Calu3 (cell line): Measurements from ENCODE around the gene OTOF. TPM values are rescaled to one million over a fixed set of nuclear protein-coding genes. Genes with fewer than 3 reads are reported as not detected.

Experiments used
- BruUV-seq: library from RNA; stranded (reverse); fragments of 400-500 nt; replicated peaks from 2 replicates; lab custom pipeline; 2021; lab: Mats Ljungman, UMichigan
- CTCF ChIA-PET: fragments of 300-600 bp; sonication (Branson Sonifier 250); formaldehyde crosslinking; loops from one replicate; lab custom pipeline; 2022; ENCODE audit warnings: antibody characterized with exemption; lab: Charles Lee
- DNase-seq: peaks from one replicate; pipeline ENCODE4 v3.0.0; 2022
- H3K27ac Mint-ChIP-seq: one replicate; pipeline ENCODE4 v1.8.0; 2022; ENCODE audit warnings: mixed read lengths; ENCODE audit not compliant: unreplicated experiment
- H3K27me3 Mint-ChIP-seq: one replicate; pipeline ENCODE4 v1.8.0; 2022; ENCODE audit warnings: mixed read lengths; ENCODE audit not compliant: unreplicated experiment
- H3K36me3 Mint-ChIP-seq: one replicate; pipeline ENCODE4 v1.8.0; 2022; ENCODE audit warnings: mild to moderate bottlenecking, moderate library complexity, mixed read lengths; ENCODE audit not compliant: insufficient read depth, unreplicated experiment
- H3K4me1 Mint-ChIP-seq: one replicate; pipeline ENCODE4 v1.8.0; 2022; ENCODE audit warnings: mild to moderate bottlenecking, low read depth, mixed read lengths; ENCODE audit not compliant: unreplicated experiment
- H3K4me3 Mint-ChIP-seq: one replicate; pipeline ENCODE4 v1.8.0; 2022; ENCODE audit warnings: mild to moderate bottlenecking, low read depth, moderate library complexity, mixed read lengths; ENCODE audit not compliant: unreplicated experiment
- H3K9me3 Mint-ChIP-seq: one replicate; pipeline ENCODE4 v1.8.0; 2022; ENCODE audit warnings: low read depth, mixed read lengths; ENCODE audit not compliant: unreplicated experiment
- CTCF ChIP-seq: fragments of 200-600 bp; IDR thresholded peaks from one replicate; pipeline ENCODE4 v1.8.0; 2022; ENCODE audit warnings: antibody characterized with exemption; ENCODE audit not compliant: unreplicated experiment
- intact Hi-C: fragments of 100-400 bp; cut with micrococcal nuclease; formaldehyde crosslinking; loops from one replicate; pipeline ENCODE4 v1.10.0; 2022; ENCODE audit not compliant: unreplicated experiment
- total RNA-seq: library from RNA; stranded (reverse); gene quantifications from 2 replicates; pipeline ENCODE4 v1.2.3, GENCODE V29; 2022

The OTOF gene
- total RNA-seq, 1 experiment from 2014 or later: not detected

GRCh38 chr2:26492749-26493515 lies 15.0 kb upstream of the OTOF start:
- BruUV-seq: no TSS peak
- no peaks in the 10 kb centered on the region for H3K36me3 Mint-ChIP-seq
- no peak for TF ChIP-seq CTCF
- CTCF ChIA-PET: no interaction called here
- no peak for DNase-seq
- no peaks in the 10 kb centered on the region for H3K9me3 Mint-ChIP-seq
- H3K4me1 Mint-ChIP-seq: no peaks in the 10 kb centered on the region
- H3K27ac Mint-ChIP-seq: no peak overlapping the region
- peaks cover 8% of the 10 kb centered on the region for H3K27me3 Mint-ChIP-seq
- intact Hi-C loops: no loop called here
- H3K4me3 Mint-ChIP-seq: no peak overlapping the region

GRCh38 chr2:26491563-26492167 lies 13.7 kb upstream of the OTOF start:
- Mint-ChIP-seq H3K4me3 (no peak overlapping the region), H3K9me3 (no peaks in the 10 kb centered on the region), H3K36me3 (no peaks in the 10 kb centered on the region), H3K4me1 (no peaks in the 10 kb centered on the region), H3K27ac (no peak overlapping the region), H3K27me3 (peaks cover 3% of the 10 kb centered on the region)
- intact Hi-C loops: no loop called here
- TF ChIP-seq CTCF: no peak
- CTCF ChIA-PET: no interaction called here
- BruUV-seq: no TSS peak
- DNase-seq: no peak

GRCh38 chr2:26489213-26489850 lies 11.4 kb upstream of the OTOF start:
- no peak for DNase-seq
- intact Hi-C loops: no loop called here
- BruUV-seq: no TSS peak
- CTCF ChIA-PET: no interaction called here
- TF ChIP-seq CTCF: no peak
- Mint-ChIP-seq H3K36me3 (no peaks in the 10 kb centered on the region), H3K27ac (no peak overlapping the region), H3K27me3 (peaks cover 26% of the 10 kb centered on the region), H3K4me3 (no peak overlapping the region), H3K4me1 (no peaks in the 10 kb centered on the region), H3K9me3 (no peaks in the 10 kb centered on the region)

GRCh38 chr2:26488463-26489212 lies 10.7 kb upstream of the OTOF start:
- H3K4me1 Mint-ChIP-seq: no peaks in the 10 kb centered on the region
- DNase-seq: no peak
- no peaks in the 10 kb centered on the region for H3K9me3 Mint-ChIP-seq
- no peaks in the 10 kb centered on the region for H3K36me3 Mint-ChIP-seq
- no peak overlapping the region for H3K27ac Mint-ChIP-seq
- no peak overlapping the region for H3K4me3 Mint-ChIP-seq
- intact Hi-C loops: no loop called here
- TF ChIP-seq CTCF: no peak
- CTCF ChIA-PET: no interaction called here
- peaks cover 33% of the 10 kb centered on the region for H3K27me3 Mint-ChIP-seq
- BruUV-seq: no TSS peak
